WTC11 (cell line): Measurements from ENCODE around the gene TAMALIN. TPM values are rescaled to one million over a fixed set of nuclear protein-coding genes. Genes with fewer than 3 reads are reported as not detected.

Experiments
- ATAC-seq: fragments of 200-7000 bp; cut with Tn5 transposase; 2 replicates; pipeline ENCODE4 v1.10.0; 2021; ENCODE audit warnings: mild to moderate bottlenecking, moderate library complexity
- CTCF ChIA-PET: fragments of 300-600 bp; sonication (Branson Sonifier 250); formaldehyde crosslinking; loops from one replicate; lab custom pipeline; 2021; ENCODE audit warnings: antibody characterized with exemption; lab: Charles Lee
- POLR2A ChIA-PET: fragments of 350-600 bp; sonication (Branson Sonifier 250); formaldehyde crosslinking; loops from one replicate; lab custom pipeline; 2021; ENCODE audit warnings: antibody characterized with exemption; lab: Charles Lee
- DNase-seq: peaks from one replicate; pipeline ENCODE4 v3.0.0; 2021; ENCODE audit warnings: low spot score
- H3K27ac Mint-ChIP-seq: 2 replicates; pipeline ENCODE4 v1.8.0; 2021; ENCODE audit warnings: mixed read lengths
- H3K27me3 Mint-ChIP-seq: 2 replicates; pipeline ENCODE4 v1.8.0; 2021; ENCODE audit warnings: low read depth, mild to moderate bottlenecking, moderate library complexity, mixed read lengths
- H3K36me3 Mint-ChIP-seq: 2 replicates; pipeline ENCODE4 v1.8.0; 2021; ENCODE audit warnings: mixed read lengths
- H3K4me1 Mint-ChIP-seq: 2 replicates; pipeline ENCODE4 v1.8.0; 2022; ENCODE audit warnings: mixed read lengths
- H3K4me3 Mint-ChIP-seq: 2 replicates; pipeline ENCODE4 v1.8.0; 2021; ENCODE audit warnings: mild to moderate bottlenecking, moderate library complexity, mixed read lengths
- H3K9me3 Mint-ChIP-seq: 2 replicates; pipeline ENCODE4 v1.8.0; 2021; ENCODE audit warnings: mixed read lengths
- CREB1 ChIP-seq: sonication (generic); formaldehyde crosslinking; IDR thresholded peaks from 2 replicates; pipeline ENCODE4 v1.8.0; 2023; ENCODE audit warnings: mild to moderate bottlenecking, missing genetic modification reagents
- ELF4 ChIP-seq: sonication (generic); formaldehyde crosslinking; IDR thresholded peaks from 2 replicates; pipeline ENCODE4 v1.8.1; 2022; ENCODE audit warnings: low read depth, mild to moderate bottlenecking, moderate library complexity, missing genetic modification reagents
- ETV6 ChIP-seq: sonication (generic); formaldehyde crosslinking; IDR thresholded peaks from 2 replicates; pipeline ENCODE4 v1.8.1; 2022; ENCODE audit warnings: mild to moderate bottlenecking, missing genetic modification reagents
- FOXJ3 ChIP-seq: sonication (generic); formaldehyde crosslinking; IDR thresholded peaks from 2 replicates; pipeline ENCODE4 v1.9.0; 2021; ENCODE audit warnings: missing genetic modification reagents, mild to moderate bottlenecking, borderline replicate concordance
- FOXK1 ChIP-seq: sonication (generic); formaldehyde crosslinking; IDR thresholded peaks from 2 replicates; pipeline ENCODE4 v1.8.0; 2022; ENCODE audit warnings: mild to moderate bottlenecking, moderate library complexity, missing genetic modification reagents
- GABPB1 ChIP-seq: sonication (generic); formaldehyde crosslinking; IDR thresholded peaks from 2 replicates; pipeline ENCODE4 v1.8.1; 2023; ENCODE audit warnings: mild to moderate bottlenecking, missing genetic modification reagents
- GTF2I ChIP-seq: fragments of 250-450 bp; sonication (Bioruptor Pico); conservative IDR thresholded peaks from 2 replicates; pipeline ENCODE4 v1.4.0; 2021; ENCODE audit warnings: mild to moderate bottlenecking
- JUN ChIP-seq: sonication (generic); formaldehyde crosslinking; IDR thresholded peaks from 2 replicates; pipeline ENCODE4 v1.8.0; 2023; ENCODE audit warnings: mild to moderate bottlenecking, missing genetic modification reagents
- RELA ChIP-seq: sonication (generic); formaldehyde crosslinking; IDR thresholded peaks from 2 replicates; pipeline ENCODE4 v1.8.1; 2022; ENCODE audit warnings: missing genetic modification reagents, mild to moderate bottlenecking, borderline replicate concordance
- SMAD4 ChIP-seq: sonication (generic); formaldehyde crosslinking; IDR thresholded peaks from 2 replicates; pipeline ENCODE4 v1.8.0; 2022; ENCODE audit warnings: mild to moderate bottlenecking, missing genetic modification reagents
- SOX15 ChIP-seq: fragments of 250-450 bp; sonication (Bioruptor Pico); IDR thresholded peaks from 2 replicates; pipeline ENCODE4 v1.9.0; 2021; ENCODE audit warnings: mild to moderate bottlenecking
- ZNF263 ChIP-seq: sonication (generic); formaldehyde crosslinking; IDR thresholded peaks from 2 replicates; pipeline ENCODE4 v1.8.1; 2022; ENCODE audit warnings: low read depth, mild to moderate bottlenecking, moderate library complexity, missing genetic modification reagents
- ZNF396 ChIP-seq: fragments of 250-450 bp; sonication (Bioruptor Pico); IDR thresholded peaks from 2 replicates; pipeline ENCODE4 v1.8.0; 2021; ENCODE audit warnings: mild to moderate bottlenecking, moderate library complexity, borderline replicate concordance
- ZNF423 ChIP-seq: fragments of 250-450 bp; sonication (Bioruptor Pico); IDR thresholded peaks from 2 replicates; pipeline ENCODE4 v2.1.2; 2022; ENCODE audit warnings: mild to moderate bottlenecking, moderate library complexity
- total RNA-seq: library from RNA; stranded (reverse); gene quantifications from 3 replicates; pipeline ENCODE4 v1.2.3, GENCODE V29; 2021
- TF ChIP-seq, protein P1 (sequence below): sonication (generic); formaldehyde crosslinking; IDR thresholded peaks from 2 replicates; pipeline ENCODE4 v1.8.1; 2022; ENCODE audit warnings: mild to moderate bottlenecking, missing genetic modification reagents, moderate library complexity, borderline replicate concordance
- TF ChIP-seq, protein P2 (sequence below): fragments of 250-450 bp; sonication (Bioruptor Pico); IDR thresholded peaks from 2 replicates; pipeline ENCODE4 v2.1.2; 2022; ENCODE audit warnings: mild to moderate bottlenecking, moderate library complexity
- TF ChIP-seq, protein P3 (sequence below): sonication (generic); formaldehyde crosslinking; IDR thresholded peaks from 2 replicates; pipeline ENCODE4 v1.8.0; 2023; ENCODE audit warnings: mild to moderate bottlenecking, missing genetic modification reagents
- TF ChIP-seq, protein P4 (sequence below): sonication (generic); formaldehyde crosslinking; IDR thresholded peaks from 2 replicates; pipeline ENCODE4 v1.8.0; 2022; ENCODE audit warnings: mild to moderate bottlenecking, missing genetic modification reagents
- TF ChIP-seq, protein P5 (sequence below): sonication (generic); formaldehyde crosslinking; IDR thresholded peaks from 2 replicates; pipeline ENCODE4 v1.8.0; 2023; ENCODE audit warnings: missing genetic modification reagents, mild to moderate bottlenecking, borderline replicate concordance
- TF ChIP-seq, protein P6 (sequence below): sonication (generic); formaldehyde crosslinking; IDR thresholded peaks from 2 replicates; pipeline ENCODE4 v1.8.1; 2022; ENCODE audit warnings: low read depth, mild to moderate bottlenecking, moderate library complexity, missing genetic modification reagents, borderline replicate concordance

Gene TAMALIN
- total RNA-seq, 1 experiment from 2014 or later: 6.1 TPM

DNA sequence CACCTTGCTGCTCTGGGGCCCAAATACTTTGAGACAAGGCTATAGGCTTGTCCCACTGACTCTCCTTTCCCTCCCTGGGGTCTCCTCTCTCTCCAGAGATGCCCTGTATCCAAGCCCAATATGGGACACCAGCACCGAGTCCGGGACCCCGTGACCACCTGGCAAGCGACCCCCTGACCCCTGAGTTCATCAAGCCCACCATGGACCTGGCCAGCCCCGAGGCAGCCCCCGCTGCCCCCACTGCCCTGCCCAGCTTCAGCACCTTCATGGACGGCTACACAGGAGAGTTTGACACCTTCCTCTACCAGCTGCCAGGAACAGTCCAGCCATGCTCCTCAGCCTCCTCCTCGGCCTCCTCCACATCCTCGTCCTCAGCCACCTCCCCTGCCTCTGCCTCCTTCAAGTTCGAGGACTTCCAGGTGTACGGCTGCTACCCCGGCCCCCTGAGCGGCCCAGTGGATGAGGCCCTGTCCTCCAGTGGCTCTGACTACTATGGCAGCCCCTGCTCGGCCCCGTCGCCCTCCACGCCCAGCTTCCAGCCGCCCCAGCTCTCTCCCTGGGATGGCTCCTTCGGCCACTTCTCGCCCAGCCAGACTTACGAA is 47.6 kb downstream of the TAMALIN start:
- CTCF ChIA-PET: interaction anchor here (0.6 to 2.3 kb wide), 6 partner anchors 28 to 939 kb away, joined by 3 to 16 read pairs (median 4); no protein-coding TSS in a partner anchor
- H3K27me3 Mint-ChIP-seq: peaks cover 30% of the 10 kb centered on the region
- DNase-seq (no peak), ATAC-seq (no peak)
- no peaks in the 10 kb centered on the region for H3K9me3 Mint-ChIP-seq
- no peak overlapping the region for H3K4me3 Mint-ChIP-seq
- 0 out of 2 replicates have a peak, but pooled peaks cover 3% of the 10 kb centered on the region for H3K36me3 Mint-ChIP-seq
- H3K4me1 Mint-ChIP-seq: peaks cover 25% of the 10 kb centered on the region
- POLR2A ChIA-PET: no interaction called here
- TF ChIP-seq, protein P1, sequence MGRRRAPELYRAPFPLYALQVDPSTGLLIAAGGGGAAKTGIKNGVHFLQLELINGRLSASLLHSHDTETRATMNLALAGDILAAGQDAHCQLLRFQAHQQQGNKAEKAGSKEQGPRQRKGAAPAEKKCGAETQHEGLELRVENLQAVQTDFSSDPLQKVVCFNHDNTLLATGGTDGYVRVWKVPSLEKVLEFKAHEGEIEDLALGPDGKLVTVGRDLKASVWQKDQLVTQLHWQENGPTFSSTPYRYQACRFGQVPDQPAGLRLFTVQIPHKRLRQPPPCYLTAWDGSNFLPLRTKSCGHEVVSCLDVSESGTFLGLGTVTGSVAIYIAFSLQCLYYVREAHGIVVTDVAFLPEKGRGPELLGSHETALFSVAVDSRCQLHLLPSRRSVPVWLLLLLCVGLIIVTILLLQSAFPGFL (CRISPR knock-in tag): no peak
- TF ChIP-seq ELF4 (CRISPR knock-in tag) (no peak), JUN (CRISPR knock-in tag) (no peak), GABPB1 (CRISPR knock-in tag) (no peak), GTF2I (CRISPR knock-in tag) (no peak), SOX15 (CRISPR knock-in tag) (no peak), FOXK1 (CRISPR knock-in tag) (no peak), ETV6 (CRISPR knock-in tag) (no peak), SMAD4 (CRISPR knock-in tag) (no peak), ZNF263 (CRISPR knock-in tag) (no peak), RELA (CRISPR knock-in tag) (no peak), ZNF396 (CRISPR knock-in tag) (no peak), FOXJ3 (CRISPR knock-in tag) (no peak), ZNF423 (CRISPR knock-in tag) (no peak), CREB1 (CRISPR knock-in tag) (no peak)
- TF ChIP-seq, protein P2, sequence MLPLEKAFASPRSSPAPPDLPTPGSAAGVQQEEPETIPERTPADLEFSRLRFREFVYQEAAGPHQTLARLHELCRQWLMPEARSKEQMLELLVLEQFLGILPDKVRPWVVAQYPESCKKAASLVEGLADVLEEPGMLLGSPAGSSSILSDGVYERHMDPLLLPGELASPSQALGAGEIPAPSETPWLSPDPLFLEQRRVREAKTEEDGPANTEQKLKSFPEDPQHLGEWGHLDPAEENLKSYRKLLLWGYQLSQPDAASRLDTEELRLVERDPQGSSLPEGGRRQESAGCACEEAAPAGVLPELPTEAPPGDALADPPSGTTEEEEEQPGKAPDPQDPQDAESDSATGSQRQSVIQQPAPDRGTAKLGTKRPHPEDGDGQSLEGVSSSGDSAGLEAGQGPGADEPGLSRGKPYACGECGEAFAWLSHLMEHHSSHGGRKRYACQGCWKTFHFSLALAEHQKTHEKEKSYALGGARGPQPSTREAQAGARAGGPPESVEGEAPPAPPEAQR (CRISPR knock-in tag): no peak
- TF ChIP-seq, protein P3, sequence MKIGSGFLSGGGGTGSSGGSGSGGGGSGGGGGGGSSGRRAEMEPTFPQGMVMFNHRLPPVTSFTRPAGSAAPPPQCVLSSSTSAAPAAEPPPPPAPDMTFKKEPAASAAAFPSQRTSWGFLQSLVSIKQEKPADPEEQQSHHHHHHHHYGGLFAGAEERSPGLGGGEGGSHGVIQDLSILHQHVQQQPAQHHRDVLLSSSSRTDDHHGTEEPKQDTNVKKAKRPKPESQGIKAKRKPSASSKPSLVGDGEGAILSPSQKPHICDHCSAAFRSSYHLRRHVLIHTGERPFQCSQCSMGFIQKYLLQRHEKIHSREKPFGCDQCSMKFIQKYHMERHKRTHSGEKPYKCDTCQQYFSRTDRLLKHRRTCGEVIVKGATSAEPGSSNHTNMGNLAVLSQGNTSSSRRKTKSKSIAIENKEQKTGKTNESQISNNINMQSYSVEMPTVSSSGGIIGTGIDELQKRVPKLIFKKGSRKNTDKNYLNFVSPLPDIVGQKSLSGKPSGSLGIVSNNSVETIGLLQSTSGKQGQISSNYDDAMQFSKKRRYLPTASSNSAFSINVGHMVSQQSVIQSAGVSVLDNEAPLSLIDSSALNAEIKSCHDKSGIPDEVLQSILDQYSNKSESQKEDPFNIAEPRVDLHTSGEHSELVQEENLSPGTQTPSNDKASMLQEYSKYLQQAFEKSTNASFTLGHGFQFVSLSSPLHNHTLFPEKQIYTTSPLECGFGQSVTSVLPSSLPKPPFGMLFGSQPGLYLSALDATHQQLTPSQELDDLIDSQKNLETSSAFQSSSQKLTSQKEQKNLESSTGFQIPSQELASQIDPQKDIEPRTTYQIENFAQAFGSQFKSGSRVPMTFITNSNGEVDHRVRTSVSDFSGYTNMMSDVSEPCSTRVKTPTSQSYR (CRISPR knock-in tag): no peak
- TF ChIP-seq, protein P4, sequence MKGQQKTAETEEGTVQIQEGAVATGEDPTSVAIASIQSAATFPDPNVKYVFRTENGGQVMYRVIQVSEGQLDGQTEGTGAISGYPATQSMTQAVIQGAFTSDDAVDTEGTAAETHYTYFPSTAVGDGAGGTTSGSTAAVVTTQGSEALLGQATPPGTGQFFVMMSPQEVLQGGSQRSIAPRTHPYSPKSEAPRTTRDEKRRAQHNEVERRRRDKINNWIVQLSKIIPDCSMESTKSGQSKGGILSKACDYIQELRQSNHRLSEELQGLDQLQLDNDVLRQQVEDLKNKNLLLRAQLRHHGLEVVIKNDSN (CRISPR knock-in tag): no peak
- TF ChIP-seq, protein P5, sequence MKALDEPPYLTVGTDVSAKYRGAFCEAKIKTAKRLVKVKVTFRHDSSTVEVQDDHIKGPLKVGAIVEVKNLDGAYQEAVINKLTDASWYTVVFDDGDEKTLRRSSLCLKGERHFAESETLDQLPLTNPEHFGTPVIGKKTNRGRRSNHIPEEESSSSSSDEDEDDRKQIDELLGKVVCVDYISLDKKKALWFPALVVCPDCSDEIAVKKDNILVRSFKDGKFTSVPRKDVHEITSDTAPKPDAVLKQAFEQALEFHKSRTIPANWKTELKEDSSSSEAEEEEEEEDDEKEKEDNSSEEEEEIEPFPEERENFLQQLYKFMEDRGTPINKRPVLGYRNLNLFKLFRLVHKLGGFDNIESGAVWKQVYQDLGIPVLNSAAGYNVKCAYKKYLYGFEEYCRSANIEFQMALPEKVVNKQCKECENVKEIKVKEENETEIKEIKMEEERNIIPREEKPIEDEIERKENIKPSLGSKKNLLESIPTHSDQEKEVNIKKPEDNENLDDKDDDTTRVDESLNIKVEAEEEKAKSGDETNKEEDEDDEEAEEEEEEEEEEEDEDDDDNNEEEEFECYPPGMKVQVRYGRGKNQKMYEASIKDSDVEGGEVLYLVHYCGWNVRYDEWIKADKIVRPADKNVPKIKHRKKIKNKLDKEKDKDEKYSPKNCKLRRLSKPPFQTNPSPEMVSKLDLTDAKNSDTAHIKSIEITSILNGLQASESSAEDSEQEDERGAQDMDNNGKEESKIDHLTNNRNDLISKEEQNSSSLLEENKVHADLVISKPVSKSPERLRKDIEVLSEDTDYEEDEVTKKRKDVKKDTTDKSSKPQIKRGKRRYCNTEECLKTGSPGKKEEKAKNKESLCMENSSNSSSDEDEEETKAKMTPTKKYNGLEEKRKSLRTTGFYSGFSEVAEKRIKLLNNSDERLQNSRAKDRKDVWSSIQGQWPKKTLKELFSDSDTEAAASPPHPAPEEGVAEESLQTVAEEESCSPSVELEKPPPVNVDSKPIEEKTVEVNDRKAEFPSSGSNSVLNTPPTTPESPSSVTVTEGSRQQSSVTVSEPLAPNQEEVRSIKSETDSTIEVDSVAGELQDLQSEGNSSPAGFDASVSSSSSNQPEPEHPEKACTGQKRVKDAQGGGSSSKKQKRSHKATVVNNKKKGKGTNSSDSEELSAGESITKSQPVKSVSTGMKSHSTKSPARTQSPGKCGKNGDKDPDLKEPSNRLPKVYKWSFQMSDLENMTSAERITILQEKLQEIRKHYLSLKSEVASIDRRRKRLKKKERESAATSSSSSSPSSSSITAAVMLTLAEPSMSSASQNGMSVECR (CRISPR knock-in tag): no peak
- TF ChIP-seq, protein P6, sequence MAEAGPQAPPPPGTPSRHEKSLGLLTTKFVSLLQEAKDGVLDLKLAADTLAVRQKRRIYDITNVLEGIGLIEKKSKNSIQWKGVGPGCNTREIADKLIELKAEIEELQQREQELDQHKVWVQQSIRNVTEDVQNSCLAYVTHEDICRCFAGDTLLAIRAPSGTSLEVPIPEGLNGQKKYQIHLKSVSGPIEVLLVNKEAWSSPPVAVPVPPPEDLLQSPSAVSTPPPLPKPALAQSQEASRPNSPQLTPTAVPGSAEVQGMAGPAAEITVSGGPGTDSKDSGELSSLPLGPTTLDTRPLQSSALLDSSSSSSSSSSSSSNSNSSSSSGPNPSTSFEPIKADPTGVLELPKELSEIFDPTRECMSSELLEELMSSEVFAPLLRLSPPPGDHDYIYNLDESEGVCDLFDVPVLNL: no peak
- no peak overlapping the region for H3K27ac Mint-ChIP-seq
